GM12872 (cell line): ENCODE measurements around the gene CPNE4.

ENCODE experiments used
- TF ChIP-seq, protein P1 (sequence below): IDR thresholded peaks from 3 replicates; pipeline ENCODE4 v1.5.1; 2011; ENCODE audit warnings: low read depth, mild to moderate bottlenecking, low read length, moderate library complexity; ENCODE audit not compliant: insufficient read depth

Gene CPNE4

DNA sequence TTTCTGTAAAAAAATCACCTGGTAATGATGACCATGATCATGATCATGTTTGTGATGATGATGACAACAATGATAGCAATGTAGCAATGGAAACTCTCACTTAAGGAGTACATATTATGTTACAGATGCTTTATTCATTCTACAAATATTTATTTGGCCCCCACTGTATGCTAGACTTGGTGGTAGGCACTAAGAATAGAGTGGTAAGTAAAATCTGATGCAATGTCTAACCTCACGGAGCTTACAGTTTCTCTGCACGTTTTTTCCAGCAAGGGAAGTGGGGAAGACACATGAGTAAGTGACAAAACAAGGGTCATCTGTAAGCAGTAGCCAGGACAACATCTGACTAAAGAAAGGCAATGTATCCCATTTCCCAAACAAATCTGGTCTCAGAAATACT lies 332.7 kb downstream of the CPNE4 start:
- TF ChIP-seq, protein P1, sequence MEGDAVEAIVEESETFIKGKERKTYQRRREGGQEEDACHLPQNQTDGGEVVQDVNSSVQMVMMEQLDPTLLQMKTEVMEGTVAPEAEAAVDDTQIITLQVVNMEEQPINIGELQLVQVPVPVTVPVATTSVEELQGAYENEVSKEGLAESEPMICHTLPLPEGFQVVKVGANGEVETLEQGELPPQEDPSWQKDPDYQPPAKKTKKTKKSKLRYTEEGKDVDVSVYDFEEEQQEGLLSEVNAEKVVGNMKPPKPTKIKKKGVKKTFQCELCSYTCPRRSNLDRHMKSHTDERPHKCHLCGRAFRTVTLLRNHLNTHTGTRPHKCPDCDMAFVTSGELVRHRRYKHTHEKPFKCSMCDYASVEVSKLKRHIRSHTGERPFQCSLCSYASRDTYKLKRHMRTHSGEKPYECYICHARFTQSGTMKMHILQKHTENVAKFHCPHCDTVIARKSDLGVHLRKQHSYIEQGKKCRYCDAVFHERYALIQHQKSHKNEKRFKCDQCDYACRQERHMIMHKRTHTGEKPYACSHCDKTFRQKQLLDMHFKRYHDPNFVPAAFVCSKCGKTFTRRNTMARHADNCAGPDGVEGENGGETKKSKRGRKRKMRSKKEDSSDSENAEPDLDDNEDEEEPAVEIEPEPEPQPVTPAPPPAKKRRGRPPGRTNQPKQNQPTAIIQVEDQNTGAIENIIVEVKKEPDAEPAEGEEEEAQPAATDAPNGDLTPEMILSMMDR: no peak

DNA sequence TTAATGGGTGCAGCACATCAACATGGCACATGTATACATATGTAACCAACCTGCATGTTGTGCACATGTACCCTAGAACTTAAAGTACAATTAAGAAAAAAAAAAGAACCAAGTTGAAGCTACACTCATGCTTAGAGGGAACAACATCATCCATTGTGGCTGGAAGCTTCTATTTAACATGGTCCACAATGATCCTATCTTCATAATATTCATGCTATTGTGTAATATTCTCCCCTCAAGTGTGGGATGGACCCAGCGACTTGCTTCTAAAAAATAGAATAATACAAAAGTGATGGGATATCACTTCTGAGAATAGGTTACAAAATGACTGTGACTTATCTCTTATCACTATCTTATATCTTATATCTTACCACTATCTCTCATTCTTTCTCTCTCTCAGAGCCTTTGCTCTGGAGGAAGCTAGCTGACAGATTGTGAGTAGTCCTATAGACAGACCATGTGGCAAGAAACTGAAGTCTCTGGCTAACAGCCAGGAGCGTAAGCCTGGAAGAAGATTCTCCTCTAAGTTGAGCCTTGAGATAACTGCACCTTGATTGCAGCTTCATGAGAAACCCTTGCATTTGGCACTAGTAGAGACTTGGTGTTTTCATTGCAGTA lies 333.6 kb downstream of the CPNE4 start:
- TF ChIP-seq, protein P1: no peak

DNA sequence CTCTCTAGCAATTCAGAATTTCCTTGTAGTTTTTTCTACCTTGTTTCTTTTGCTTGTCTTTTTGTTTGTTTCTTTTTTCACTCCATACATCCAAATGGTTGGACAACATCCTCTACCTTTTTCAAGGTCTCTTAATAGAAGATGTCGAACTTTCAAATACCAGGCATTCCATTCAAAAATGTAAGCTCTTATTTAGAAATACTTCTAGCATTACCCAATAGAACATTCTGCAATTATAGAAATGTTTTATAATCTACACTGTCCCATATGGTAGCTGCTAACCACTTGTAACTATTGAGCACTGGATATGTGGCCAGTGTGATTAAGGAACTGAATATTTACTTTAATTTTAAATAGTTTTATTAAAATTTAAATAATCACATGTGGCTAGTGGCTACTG lies 335.8 kb downstream of the CPNE4 start:
- TF ChIP-seq, protein P1: no peak

DNA sequence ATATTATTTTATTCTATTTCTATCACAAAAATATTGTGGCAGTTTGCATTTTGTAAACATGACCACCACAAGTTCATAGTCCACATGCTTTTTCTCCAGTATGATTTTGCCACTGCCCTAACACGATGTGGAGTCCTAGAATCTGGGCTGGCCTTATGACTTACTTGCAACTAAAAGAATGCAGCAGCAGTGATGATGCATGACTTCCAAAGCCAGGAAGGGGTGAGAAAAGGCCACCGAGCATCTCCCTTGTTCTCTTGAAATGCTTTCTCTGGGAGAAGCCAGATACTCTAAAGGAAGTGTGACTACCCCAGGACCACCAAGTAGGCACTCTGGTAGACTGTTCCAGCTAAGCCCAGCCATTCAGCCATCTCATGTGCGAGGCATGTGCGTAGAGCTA lies 340.4 kb downstream of the CPNE4 start:
- TF ChIP-seq, protein P1: no peak

DNA sequence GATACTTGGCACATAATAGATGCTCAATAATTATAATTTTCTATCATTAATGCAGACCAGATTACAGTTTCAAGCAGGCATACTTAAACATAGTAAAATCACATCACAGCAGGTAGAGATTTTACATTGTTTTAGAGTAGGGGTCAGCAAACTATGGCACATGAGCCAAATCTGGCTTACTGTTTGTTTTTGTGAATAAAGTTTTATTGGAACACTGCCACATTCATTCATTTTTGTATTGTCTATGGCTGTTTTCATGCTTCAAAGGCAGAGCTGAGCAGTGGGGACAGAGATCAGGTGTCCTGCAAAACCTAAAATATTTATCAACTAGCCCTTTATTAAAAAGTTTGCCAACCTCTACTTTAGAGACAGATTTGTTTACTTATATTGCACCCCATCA lies 342.5 kb downstream of the CPNE4 start:
- TF ChIP-seq, protein P1: no peak

DNA sequence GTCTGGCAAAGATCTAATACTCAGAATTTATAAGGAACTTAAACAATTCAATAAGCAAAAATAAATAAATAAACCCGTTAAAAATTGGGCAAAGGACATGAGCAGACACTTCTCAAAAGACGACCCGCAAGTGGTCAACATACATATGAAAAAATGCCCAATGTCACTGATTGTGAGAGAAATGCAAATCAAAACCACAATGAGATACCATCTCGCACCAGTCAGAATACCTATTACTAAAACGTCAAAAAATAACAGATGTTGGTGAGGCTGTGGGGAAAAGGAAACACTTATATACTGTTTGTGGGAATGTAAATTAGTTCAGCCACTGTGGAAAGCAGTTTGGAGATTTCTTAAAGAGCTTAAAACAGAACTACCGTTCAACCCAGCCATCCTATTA lies 344.0 kb downstream of the CPNE4 start:
- TF ChIP-seq, protein P1: no peak

DNA sequence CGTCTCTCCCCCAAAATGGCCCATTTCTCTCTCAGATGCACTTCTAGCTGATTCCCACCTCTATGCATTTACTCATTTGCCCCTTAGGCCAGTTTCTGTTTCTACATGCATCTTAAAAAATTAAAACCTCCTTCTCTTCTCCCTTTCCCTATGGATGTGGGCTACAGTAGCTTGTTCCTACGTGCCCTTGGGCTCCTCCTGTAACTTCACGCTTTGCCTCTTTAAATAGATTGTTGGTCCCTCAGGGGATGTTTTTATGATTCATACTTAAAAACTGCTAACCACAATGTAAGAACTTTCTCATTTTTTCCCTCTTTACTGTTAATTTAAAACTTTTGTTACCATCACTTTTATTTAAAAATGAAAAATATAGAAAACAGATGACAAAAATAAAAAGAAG lies 346.4 kb downstream of the CPNE4 start:
- TF ChIP-seq, protein P1: no peak
